Bone marrow (tissue), 2 donors: ENCODE results near the gene KIF3B.
"Not testable (repeated sequence)": the region's sequence is repeated elsewhere in the genome, so short reads cannot be mapped to it uniquely, and the experiment has no call there.

Experiments used
- DNase-seq, 2 donors: peaks; one replicate each; lab custom pipeline; 2025; lab: John Stamatoyannopoulos, UW

KIF3B gene

GRCh38 chr20:32248043-32248442, 29.4 kb upstream of the KIF3B start:
- no peak for DNase-seq

- no peak for DNase-seq
These were observed 28.3 kb upstream of the KIF3B start for GRCh38 chr20:32249030-32249738.

- no peak for DNase-seq
These were observed 26.0 kb upstream of the KIF3B start for GRCh38 chr20:32251470-32251869.

- no peak for DNase-seq
These were observed 25.3 kb upstream of the KIF3B start for GRCh38 chr20:32252189-32252588.

- DNase-seq, result not testable (repeated sequence)
These were observed 16.5 kb upstream of the KIF3B start for GRCh38 chr20:32260973-32261372.

GRCh38 chr20:32261644-32262043, 15.8 kb upstream of the KIF3B start:
- no peak for DNase-seq

- DNase-seq, result no peak
These were observed 14.0 kb upstream of the KIF3B start for GRCh38 chr20:32263398-32263954.

GRCh38 chr20:32271620-32272019, 5.8 kb upstream of the KIF3B start:
- DNase-seq, result no peak

GRCh38 chr20:32274359-32274758, 3.1 kb upstream of the KIF3B start:
- DNase-seq, result no peak

GRCh38 chr20:32275163-32275562, 2.3 kb upstream of the KIF3B start:
- not testable (repeated sequence) for DNase-seq

GRCh38 chr20:32278199-32278643, 770 bp downstream of the KIF3B start:
- no peak for DNase-seq

- DNase-seq, result no peak
These were observed 4.3 kb downstream of the KIF3B start for GRCh38 chr20:32281711-32282110.

GRCh38 chr20:32282461-32282860, 5.0 kb downstream of the KIF3B start:
- no peak for DNase-seq

- DNase-seq, result no peak
These were observed 7.7 kb downstream of the KIF3B start for GRCh38 chr20:32285082-32285620.

- peak in 1 of 2 donors; percentile 87 for DNase-seq
These were observed 8.3 kb downstream of the KIF3B start for GRCh38 chr20:32285621-32286371.

- DNase-seq, result no peak
These were observed 9.8 kb downstream of the KIF3B start for GRCh38 chr20:32287231-32287638.

- DNase-seq, result no peak
These were observed 10.9 kb downstream of the KIF3B start for GRCh38 chr20:32288225-32288849.

- DNase-seq, result not testable (repeated sequence)
These were observed 11.8 kb downstream of the KIF3B start for GRCh38 chr20:32289299-32289660.

GRCh38 chr20:32289661-32290431, 12.4 kb downstream of the KIF3B start:
- DNase-seq, result no peak

- DNase-seq, result no peak
These were observed 13.7 kb downstream of the KIF3B start for GRCh38 chr20:32291166-32291565.

GRCh38 chr20:32292548-32292947, 15.1 kb downstream of the KIF3B start:
- no peak for DNase-seq

- DNase-seq, result no peak
These were observed 16.6 kb downstream of the KIF3B start for GRCh38 chr20:32294071-32294470.
